Activated T-cell treated with anti-CD3 and anti-CD28 coated beads for 24 hours (primary cell): ENCODE measurements around the gene GALNT10.
"Not testable (repeated sequence)": the region's sequence is repeated elsewhere in the genome, so short reads cannot be mapped to it uniquely, and the experiment has no call there.

Source experiments
- DNase-seq: peaks from one replicate; pipeline ENCODE4 v3.0.0-alpha.2; 2020; ENCODE audit warnings: low read depth

GALNT10 gene, protein sequence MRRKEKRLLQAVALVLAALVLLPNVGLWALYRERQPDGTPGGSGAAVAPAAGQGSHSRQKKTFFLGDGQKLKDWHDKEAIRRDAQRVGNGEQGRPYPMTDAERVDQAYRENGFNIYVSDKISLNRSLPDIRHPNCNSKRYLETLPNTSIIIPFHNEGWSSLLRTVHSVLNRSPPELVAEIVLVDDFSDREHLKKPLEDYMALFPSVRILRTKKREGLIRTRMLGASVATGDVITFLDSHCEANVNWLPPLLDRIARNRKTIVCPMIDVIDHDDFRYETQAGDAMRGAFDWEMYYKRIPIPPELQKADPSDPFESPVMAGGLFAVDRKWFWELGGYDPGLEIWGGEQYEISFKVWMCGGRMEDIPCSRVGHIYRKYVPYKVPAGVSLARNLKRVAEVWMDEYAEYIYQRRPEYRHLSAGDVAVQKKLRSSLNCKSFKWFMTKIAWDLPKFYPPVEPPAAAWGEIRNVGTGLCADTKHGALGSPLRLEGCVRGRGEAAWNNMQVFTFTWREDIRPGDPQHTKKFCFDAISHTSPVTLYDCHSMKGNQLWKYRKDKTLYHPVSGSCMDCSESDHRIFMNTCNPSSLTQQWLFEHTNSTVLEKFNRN

DNA sequence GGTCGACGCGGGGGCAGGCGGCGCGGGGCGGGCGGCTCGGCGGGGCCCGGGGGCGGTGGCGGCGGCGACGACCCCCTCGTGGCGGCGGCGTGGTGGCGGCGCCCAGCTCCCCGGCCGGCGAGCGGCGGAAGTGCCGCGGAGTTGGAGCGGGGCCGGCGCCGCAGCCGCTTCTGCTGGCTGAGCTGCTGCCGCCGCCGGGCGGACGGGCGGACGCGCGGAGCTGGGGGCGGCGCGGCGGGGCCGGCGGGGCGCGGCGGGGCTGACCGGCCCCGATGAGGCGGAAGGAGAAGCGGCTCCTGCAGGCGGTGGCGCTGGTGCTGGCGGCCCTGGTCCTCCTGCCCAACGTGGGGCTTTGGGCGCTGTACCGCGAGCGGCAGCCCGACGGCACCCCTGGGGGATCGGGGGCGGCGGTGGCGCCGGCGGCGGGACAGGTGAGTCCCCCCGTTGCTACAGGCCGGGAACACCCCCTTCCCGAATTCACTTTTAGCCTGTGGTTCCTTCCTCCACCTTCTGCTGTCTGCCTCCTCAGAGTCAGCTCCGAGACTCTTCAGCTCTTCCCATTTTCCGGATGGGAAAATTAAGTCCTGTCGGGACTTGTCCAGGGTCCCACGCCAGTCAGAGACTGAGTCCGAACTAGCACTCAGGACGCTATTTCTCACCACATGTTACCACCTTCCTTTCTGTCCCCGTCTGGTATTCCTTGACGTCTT is at the start of gene GALNT10:
GALNT10 (plus strand) TSS at position 139 of the 710 bp plus-strand sequence; CDS start at position 273, 134 bp downstream.
- peak; percentile 52 for DNase-seq

DNA sequence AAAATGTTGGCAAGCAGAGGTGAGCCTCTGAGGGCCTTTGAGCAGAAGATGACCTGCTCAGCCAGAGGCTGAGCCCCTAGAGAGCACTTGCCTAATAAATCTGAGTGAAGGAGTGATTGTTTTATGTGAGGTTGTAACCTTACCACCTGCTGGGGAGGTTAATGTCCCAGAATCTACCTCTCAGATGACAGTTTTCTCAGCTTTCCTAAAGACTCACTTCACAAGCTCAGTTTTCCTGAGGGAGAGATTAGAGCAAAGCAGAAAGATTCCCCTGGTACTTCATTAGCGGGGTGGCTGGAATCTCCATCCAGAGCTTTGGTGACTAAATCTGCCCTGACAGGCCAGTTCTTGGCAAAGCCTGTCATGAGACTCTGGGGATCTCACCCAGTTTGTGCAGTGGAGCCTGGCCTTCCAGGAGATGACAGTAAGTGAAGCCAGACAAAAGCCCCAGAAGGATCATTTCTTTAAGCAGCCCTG is 48.8 kb upstream of the GALNT10 start:
- no peak for DNase-seq

DNA sequence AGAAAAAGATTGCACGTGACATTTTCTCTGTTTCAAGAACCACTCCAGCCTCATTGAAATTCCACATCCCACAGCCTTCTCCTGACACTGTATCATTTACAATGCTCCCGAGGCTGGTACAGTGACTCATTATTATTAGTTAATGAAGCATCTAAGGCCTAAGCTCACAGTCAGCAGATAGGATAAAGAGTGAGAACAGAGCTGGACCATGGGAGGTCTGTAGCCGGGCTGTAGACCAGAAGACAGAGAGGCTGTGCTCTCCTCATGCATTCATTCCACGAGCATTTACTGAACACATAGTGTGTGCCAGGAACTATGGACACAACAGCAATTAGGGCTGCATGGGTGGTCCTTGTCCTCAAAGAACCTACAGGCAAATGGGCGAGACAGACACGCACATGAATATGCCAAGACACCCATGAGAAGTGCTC is 47.3 kb upstream of the GALNT10 start:
- DNase-seq, result no peak

DNA sequence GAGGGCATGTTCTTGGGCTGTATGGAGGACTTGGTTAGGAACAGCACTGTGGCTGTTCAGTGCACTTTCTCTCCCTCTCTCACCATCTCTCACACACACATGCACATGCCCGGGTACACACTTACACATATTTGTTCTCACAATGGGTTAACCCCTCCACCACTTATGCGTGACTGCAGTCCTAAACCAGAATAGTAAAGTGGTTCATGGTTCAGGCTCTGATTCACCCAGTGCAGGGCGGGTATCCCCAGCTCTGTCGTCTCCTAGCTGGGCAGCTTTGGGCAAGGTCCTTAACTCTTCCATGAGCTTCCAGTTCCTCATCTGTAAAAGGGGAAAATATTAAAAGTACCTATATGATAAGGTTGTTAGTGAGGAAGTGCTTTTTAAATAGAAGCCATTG is 45.3 kb upstream of the GALNT10 start:
- DNase-seq, result no peak

DNA sequence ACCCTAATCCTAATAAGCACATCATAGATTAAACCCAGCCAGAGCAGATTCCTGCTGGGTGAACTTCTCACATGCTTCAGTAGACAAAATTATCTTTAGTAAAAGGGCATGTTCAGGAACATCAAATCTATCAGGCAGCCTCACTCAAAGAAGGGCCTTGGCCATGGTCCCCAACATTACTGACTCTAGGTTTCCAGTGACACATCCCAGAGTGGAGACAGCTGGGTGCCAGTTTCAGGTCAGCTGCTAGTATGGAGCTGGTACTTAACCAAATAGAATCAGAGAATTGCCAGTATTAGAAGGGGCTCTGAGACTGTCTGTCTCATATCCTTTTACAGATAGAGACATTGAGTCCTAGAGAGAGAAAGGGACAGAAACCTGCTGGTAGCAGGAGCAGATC is 44.1 kb upstream of the GALNT10 start:
- no peak for DNase-seq

DNA sequence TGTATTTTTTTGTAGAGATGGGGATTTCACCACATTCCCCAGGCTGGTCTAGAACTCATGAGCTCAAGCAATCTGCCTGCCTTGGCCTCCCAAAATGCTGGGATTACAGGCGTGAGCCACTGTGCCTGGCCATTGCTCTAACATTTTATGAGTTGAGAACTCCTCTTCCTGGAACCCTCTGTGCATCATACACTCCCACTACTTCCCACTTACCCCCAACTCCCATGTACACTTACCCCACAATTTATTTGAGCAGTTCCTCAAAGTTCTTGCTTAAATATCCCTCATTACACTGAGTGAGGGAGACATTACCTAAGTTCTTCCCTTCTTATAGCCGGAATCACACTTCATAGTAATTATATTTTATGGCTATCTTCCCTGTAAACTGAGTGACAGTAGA is 42.9 kb upstream of the GALNT10 start:
- DNase-seq, result no peak

DNA sequence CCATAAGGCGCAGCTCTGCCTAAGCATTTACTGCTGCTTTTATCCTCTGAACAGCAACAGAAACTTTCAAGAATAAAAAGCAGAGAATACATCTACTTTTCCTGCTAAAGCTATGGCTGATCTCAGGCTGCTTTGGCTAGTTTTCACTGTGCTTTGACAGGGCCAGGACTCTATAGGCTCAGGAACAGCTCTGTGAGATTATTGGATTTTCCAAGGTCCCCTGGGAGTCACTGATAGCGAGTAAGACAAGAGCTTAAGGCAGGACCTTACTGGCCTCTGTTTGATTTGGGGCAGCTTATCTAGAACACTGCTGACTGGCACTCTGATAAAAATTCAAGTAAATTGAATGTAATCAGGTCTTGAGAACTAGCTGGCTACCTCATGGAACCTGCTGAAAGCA is 40.1 kb upstream of the GALNT10 start:
- DNase-seq, result not testable (repeated sequence)

DNA sequence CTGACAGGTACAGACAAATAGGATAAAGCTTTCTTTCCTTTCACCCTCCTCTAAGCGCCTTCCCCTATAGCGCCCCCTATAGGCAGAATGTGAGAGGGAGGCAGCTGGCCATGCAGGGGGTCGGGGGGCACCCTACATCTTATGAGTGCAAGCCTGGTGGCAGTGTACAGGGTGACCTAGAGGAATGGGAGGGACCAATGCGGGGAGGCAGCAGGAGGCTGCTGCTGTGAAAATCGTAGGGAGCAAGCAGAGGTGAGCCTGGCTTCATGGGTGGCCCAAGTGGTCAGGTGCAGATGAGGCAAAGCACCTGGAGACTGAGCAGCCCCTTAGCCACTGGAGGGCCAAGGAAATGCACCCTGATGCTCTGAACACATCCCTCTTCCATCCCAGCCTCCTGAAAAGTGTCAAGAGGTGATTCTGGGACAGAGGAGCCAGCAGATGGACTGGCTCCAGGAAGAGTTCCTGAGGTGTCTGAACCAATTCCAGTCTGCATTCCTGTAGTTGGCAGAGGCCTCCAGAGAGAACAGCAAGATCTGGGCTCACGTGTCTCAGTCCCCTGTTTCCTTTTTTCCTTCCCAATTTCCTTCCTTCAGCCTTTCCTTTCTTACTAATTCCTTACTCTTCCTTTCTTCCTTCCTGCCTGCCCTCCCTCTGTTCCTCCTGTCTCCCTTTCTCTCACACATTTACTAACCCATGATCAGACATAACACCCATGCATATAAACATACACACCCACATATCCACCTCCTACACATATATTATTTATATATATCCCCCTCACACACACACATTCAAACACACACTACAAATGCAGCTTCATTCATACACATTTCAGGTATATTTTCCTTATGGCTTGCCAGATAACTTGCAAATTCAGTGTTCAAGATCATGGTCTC is 32.8 kb upstream of the GALNT10 start:
- DNase-seq, result no peak

DNA sequence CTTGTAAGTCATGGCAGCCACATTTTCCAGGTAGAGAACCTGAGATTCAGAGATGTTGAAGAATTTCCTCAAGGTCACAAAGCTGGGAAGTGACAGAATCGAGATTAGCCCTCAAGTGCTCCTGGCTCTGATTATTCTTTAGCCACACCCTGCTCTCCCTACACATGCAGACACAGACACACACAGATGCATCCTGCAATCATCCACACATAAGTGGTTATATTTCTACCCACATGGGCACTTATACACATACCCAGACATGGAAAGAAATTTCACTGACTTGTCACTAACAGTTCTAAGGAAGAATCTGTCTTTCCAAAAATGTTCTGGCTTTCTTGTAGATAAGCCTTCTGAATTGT is 32.2 kb upstream of the GALNT10 start:
- no peak for DNase-seq

DNA sequence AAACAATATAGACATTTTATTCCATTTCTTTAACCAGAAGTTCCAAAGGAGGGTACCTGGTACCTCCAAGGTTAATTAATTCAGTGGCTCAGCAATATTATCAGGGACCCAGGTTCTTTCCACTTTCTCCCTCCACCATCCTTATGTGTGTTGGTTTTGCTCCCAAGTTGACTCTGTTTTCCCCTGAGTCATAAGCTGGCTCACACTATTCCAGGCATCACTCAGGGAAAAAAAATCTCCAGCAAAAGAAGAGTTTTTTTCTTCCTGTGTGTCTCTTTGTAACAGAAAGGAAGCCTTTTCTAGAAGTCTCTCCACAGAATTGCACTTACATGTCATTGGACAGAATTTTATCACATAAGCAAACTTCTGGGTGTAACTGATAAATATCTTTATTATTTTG is 31.2 kb upstream of the GALNT10 start:
- DNase-seq, result no peak

DNA sequence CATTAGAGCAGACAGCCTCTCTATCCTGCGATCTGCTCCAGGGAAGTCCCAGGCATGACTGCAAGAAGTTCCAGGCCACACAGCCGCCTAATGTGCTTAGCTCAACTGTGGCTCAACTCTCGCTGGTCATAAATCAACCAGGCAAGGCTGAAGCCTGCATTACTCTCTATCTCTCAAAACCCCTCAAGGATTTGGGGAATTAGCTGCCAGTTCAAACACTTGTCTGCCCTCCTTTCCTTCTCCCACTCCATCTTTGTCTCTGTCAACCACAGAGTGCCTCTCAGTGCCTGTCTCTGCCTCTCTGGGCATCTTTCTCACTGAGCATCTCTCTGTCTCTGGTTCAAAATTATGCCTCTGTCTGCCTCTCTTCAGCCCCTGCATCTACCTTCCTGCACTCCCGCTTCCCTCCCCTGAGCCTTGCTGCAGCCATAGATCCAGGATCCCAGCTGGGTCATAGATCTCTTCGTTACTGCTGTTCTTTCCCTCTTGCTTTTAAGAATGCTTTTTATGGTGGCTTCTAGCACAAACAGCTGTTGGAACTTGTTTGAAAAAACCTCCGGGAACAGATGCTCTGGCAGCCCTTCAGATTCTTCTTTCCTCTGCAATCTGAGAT is 27.9 kb upstream of the GALNT10 start:
- no peak for DNase-seq

DNA sequence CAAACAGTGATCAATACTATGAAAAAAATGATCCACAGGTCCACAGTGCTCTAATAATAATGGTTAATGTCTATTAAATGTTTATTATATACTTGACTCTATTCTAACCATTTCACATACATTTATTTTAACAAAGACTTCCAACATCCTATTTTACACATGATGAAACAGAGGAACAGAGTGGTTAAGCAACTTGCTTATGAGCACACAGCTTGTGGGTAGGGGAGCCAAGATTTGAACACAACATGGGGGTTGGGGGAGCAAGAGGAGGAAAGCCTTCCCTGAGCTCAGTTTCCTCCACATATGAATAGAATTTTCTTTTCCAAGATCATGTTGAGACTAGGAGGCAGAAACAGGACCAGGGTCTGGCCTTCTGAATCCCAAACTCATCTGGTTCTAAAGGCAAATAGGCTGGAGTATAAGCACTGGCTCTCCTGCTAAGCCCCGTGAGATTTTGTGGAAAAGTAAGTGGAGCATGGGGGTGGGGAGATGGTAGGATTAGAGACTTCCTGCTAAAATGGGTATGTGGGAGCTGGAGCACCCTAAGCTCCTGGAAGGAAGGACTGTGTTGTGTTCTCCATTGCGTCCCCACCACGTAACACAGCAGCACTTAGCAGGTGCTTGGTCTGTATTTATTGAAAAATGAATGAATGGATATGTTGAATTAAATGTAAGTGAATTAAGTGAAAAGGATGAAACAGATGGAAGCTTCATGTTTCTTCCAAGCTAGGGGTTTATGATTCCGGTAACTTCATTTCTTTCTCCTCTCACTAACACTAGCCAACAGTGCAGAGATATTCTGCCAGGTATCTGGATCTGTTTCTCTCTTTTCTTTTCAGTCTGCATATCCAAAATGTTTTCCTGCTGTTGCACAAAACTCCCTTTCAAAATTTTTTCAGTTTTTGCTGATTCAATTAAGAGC is 26.9 kb upstream of the GALNT10 start:
- no peak for DNase-seq

DNA sequence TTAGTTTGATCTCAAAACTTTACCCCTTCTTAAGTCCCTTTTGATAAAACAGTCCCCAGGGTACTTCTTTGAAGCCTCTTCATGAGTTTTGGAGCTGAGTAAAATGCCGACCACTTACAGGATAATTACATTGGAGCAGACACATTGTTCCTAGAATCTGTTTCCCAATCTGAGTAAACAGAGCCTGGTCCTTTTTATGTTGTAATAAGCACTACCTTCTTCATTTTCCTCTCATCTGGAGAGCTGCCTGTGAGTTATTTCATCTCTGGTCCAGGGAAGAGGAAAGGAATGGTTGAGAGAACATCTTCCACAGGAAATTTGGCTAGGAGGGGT is 26.3 kb upstream of the GALNT10 start:
- no peak for DNase-seq

DNA sequence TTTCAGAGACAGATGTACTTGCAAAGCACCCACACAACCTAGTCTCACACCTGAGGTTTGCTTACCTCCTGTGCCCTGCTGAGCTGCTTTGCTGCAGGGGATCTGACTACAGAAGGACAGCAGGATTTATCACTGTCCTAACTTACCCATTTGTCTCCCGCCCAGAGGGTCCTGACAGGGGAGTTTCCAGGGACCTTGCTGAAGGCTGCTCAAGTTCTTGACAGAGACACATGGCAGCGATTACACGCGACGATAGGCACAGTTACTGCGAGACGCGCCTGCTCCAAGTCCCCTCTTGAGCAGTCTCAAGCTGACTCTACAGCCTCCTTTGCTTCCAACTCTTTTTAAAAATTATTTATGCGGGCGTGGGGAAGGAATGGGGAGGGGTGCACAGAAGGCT is 24.6 kb upstream of the GALNT10 start:
- no peak for DNase-seq

DNA sequence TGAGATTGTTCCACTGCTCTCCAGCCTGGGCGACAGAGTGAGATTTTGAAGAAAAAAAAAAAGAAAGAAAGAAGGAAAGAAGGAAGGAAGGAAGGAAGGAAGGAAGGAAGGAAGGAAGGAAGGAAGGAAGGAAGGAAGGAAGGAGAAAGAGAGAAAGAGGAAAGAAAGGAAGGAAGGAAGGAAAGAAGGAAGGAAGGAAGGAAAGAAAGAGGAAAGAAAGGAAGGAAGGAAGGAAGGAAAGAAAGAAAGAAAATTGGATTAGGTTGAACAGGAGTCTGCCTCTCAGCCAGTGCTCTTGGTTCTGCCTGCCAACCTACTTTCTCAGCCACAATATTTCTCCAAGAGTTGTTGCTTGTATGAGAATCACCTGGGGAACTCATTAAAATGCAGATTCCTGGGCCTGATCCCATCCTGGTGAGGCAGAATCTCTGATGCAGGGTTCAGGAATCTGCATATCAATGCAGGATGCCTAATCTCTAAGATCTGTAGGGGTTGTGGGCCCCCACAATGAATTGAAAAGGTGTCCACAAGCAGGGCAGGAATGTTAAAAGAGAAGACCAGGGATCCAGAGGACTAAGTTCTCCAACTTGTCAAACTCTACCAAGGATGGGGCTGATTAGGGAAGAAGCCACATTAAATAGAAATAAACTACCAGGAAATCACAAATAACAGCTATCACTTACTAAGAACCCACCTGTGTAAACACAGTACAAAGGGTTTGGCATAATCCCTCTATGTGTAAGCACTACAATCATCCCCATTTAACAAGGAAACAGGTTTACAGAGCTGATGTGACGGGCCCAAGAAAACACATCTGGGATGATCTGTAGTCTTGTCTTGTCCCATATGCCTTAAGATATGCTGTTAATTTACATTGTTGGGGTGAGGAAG is 23.4 kb upstream of the GALNT10 start:
- no peak for DNase-seq

DNA sequence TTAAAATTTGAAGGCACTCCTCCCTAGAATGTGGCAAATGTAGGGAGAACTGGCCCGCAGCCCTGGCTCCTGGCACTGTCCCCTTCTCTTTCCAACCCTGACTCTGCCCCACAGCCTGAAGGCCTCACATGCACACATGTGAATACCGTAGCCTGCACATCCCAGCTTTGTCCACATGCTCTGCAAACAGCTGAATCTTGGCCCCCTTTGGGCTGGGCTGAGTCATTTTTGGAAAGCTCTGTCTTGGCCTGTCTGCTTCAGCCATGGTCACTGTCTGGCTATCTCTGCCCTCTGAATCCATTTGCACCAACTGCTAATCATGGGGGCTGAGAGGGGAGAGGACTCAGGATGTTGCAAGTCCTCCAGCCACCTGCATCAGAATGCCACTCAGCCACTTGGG is 22.1 kb upstream of the GALNT10 start:
- DNase-seq, result no peak

DNA sequence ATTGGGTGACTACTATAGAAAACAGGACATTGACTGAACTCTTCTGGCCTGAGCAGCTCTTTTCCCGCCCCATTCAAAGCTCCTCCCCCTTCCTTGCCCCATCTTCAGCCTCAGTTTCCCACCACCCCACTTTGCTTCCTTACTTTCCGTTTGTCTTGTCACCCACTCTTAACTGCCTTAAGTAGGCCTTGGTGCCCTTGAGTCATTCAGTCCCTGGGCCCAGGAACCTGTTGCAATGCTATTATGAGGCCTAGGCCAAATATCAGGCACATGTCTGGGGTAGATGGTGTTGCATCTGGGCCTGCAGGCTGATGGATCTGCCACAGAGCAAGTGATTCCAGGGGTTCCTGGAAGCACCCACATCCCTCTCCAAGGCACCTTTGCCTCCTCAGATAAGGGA is 17.7 kb upstream of the GALNT10 start:
- DNase-seq, result no peak

DNA sequence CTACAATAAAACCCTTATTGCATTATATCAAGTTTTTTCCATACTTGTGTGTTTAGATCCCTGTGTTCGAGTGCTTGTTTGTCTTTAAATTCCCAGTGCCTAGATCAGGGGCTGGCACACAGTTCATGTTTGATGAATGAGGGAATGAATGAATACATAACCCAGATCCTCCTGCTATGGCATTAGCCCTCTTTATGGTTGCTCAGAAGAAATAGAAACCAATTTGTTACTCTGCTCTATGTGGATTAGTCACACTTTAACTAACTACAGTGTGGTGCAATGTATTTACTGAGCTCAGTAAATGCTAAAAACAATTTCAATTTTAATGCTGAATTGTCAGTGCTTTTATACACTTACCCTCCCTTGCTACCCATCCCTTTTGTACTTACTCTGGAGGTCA is 16.4 kb upstream of the GALNT10 start:
- DNase-seq, result no peak

DNA sequence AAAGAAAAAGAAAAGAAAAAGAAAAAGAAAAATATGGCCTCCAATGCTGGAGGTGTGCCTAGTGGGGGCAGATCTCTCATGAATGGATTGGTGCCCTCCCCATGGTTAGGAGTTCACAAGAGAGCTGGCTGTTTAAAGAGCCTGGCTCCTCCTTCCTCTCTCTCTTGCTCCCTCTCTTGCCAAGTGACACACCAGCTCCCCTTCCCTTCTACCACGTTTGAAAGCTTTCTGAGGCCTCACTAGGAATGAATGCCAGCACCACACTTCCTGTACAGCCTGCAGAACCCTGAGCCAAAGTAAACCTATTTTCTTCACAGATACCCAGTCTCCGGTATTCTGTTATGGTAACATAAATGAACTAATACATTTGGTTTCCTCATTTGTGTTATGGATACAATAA is 14.4 kb upstream of the GALNT10 start:
- DNase-seq, result no peak

DNA sequence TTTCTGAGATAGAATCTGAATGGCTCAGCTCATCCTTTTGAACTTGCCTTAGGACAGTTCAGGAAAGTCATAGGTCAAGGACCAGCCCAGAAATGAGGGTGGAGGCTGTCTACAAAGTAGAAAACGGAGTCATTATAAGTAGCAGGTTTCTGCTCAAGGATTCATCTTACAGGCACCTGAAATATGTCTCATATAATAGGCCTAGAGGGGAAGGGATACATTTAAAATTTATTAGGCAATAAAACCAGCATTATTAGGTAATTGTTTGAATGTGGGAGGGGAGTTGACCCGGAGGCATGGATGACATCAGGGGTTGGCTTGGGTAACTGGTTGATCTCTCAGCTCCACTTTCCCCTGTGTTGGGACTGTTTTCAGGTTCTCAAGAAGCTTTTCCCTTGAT is 11.9 kb upstream of the GALNT10 start:
- DNase-seq, result no peak
